Skeletal muscle satellite cell (primary cell): ENCODE measurements around the gene DDI2.

Experiments used
- H3K27me3 ChIP-seq: 2 replicates; pipeline ENCODE4 v1.7.0; 2013; ENCODE audit warnings: low read length; ENCODE audit not compliant: control insufficient read depth, insufficient read depth
- H3K36me3 ChIP-seq: 2 replicates; pipeline ENCODE4 v1.7.0; 2013; ENCODE audit warnings: mild to moderate bottlenecking, control low read depth, low read length; ENCODE audit not compliant: insufficient read depth
- H3K4me1 ChIP-seq: 2 replicates; pipeline ENCODE4 v1.7.0; 2013; ENCODE audit warnings: low read length; ENCODE audit not compliant: control insufficient read depth, insufficient read depth
- H3K4me2 ChIP-seq: 2 replicates; pipeline ENCODE4 v1.7.0; 2013; ENCODE audit warnings: mild to moderate bottlenecking, low read length
- H3K4me3 ChIP-seq: 2 replicates; pipeline ENCODE4 v1.7.0; 2013; ENCODE audit warnings: low read length
- H3K9ac ChIP-seq: 2 replicates; pipeline ENCODE4 v1.7.0; 2013; ENCODE audit warnings: mild to moderate bottlenecking, low read depth, low read length, moderate library complexity
- H3K9me3 ChIP-seq: replicated peaks from 2 replicates; pipeline ENCODE4 v1.7.0; 2013; ENCODE audit warnings: mild to moderate bottlenecking, control low read depth, low read length

Gene DDI2

DNA sequence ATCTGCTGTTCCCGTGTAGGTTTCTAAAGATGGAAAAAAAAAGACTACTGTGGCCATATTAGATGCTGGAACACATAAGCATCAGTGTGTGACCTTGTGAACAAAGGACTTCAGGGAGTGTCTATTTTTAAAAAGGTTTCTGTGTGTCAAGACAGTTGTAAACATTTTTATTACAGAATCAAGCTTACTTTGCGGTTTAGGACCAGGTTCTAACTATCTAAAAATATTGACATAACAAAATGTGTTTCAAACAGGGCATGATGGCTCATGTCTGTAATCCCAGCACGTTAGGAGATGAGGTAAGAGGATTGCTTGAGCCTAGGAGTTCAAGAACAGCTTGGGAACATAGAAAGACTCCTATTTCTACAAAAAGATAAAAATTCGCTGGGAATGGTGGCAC, 7.1 kb upstream of the DDI2 start:
- Histone ChIP-seq H3K9me3 (no peaks in the 10 kb centered on the region), H3K4me2 (no peak overlapping the region), H3K9ac (no peak overlapping the region), H3K27me3 (no peaks in the 10 kb centered on the region), H3K4me3 (no peak overlapping the region), H3K4me1 (no peaks in the 10 kb centered on the region), H3K36me3 (no peaks in the 10 kb centered on the region)

DNA sequence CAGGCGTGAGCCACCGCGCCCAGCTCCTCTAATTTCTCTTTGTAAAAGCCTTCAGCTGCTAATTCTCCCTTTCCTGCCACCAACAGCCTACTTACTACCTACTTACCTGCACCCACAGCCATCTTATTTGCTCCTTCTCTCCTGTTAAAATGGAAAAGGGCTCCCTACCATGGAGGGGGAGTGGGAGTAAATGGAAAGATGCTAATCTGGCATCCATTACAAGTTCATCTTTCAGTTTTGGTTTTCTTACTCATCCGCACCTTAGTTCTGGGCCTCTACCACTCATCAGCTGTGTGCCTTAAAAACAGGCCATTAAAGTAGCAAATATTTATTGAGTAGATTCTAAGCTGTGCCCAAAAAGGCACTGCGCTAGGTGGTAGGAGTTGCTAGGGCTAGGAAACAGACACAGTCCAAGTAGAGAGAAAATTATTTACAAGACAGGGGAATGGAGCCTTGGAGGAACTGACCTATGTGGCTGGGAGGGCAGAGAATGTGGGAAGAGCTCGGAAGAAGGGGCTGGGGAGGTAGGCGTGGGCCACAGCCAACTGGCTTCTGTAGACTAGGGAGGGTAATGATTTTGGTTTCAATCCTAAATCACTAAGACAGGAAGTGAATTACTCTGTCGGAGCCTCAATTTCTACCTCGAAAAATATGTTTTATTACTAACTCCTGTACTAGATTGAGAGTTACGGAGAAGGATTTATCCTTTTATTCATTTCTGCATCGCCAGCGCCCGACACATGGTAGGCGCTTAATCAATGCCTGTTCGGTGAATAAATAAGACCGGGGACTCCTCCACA, 685 bp upstream of the DDI2 start:
- peak overlapping the region; percentile 76 for H3K4me2 ChIP-seq
- peak overlapping the region; percentile 72 for H3K9ac ChIP-seq
- no peaks in the 10 kb centered on the region for H3K9me3 ChIP-seq
- no peaks in the 10 kb centered on the region for H3K27me3 ChIP-seq
- no peaks in the 10 kb centered on the region for H3K36me3 ChIP-seq
- H3K4me1 ChIP-seq: peaks cover 28% of the 10 kb centered on the region
- H3K4me3 ChIP-seq: peak overlapping the region; percentile 65

DNA sequence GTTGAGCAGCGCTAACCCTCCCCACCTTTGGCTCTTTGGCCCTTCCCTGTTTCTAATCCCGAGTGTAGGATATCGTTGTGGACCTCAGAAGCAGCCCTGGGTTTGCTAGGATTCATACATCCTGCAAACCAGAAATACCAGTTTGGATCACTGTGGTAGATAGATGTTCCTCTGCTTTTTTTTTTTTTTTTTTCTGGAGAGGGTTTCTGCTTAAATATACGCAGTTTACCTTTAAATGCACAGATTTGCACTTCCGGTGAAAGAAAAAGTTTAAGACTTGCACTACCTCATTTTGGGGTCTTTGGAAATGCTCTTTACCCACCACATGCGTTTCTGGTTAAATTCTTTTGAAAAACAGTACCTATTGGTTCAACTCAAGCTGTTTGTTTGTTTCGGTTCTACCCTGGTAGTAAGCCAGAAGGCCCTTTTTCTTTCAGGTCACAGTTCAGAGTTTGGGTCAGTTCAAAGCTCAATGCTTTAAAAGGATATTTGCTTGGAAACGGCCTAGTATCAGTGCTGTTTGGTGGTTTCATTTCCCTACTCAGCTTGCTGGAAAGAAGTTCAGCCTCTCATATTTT, 908 bp downstream of the DDI2 start:
- Histone ChIP-seq H3K4me1 (peaks cover 28% of the 10 kb centered on the region), H3K9ac (peak overlapping the region; percentile 97), H3K4me3 (peak overlapping the region; percentile 96), H3K36me3 (no peaks in the 10 kb centered on the region), H3K27me3 (no peaks in the 10 kb centered on the region), H3K9me3 (no peaks in the 10 kb centered on the region), H3K4me2 (peak overlapping the region; percentile 85)

DNA sequence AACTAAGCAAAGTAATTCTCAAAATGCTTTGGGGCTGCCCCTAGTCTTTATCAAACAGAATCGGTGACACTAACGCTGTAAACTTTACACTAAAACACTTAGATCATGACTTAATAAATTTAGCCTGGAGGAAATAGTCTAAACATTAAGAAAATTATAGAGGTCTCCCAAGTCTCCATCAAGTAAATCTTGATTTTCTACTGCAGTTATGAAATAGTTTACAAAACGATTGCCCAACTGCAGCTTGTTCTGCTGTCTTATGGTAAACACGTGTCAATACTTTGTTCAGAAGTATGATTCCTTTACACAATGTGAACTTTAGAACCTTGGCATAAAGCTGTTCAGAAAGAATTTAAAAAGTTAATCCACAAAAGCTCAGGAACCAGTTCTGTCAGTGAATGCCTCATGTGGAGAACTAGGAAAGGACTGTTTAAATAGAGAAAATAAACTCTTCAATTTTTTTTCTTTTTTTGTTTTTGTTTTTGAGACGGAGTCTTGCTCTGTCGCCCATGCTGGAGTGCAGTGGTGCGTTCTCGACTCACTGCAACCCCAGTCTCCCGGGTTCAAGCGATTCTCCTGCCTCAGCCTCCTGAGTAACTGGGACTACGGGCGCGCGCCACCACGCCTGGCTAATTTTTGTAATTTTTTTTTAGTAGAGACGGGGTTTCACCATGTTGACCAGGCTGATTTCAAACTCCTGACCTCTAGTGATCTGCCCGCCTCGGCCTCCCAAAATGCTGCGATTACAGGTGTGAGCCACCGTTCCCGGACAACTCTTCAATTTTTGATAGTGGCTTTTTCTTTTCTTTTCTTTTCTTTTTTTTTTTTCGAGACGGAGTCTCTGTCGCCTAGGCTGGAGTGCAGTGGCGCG, 1.6 kb downstream of the DDI2 start:
- peak overlapping the region; percentile 85 for H3K4me2 ChIP-seq
- H3K4me1 ChIP-seq: peaks cover 28% of the 10 kb centered on the region

DNA sequence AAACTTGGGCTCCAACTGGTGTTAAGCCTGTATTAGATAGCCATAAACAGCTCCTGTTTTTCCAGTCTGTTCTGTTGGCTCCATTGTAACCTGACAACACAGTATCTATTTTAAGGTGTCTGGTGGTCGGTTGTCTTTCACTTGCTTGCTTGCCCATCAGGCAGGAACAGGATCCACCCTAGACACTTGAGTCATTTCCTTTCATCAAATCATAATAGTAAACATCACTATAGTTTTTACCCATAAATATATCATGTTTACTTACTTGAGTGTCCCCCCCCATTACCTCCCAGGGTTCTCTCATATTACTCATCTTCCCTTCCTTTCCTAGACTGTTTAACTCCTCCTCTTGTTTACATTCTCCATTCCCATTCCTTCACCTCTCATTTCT, 2.9 kb downstream of the DDI2 start:
- Histone ChIP-seq H3K4me3 (peak overlapping the region; percentile 34), H3K36me3 (no peaks in the 10 kb centered on the region), H3K9ac (no peak overlapping the region), H3K4me1 (peaks cover 31% of the 10 kb centered on the region), H3K9me3 (no peaks in the 10 kb centered on the region), H3K27me3 (no peaks in the 10 kb centered on the region), H3K4me2 (peak overlapping the region; percentile 52)

More for the DNA sequence above, 1.6 kb downstream of the DDI2 start:
- no peaks in the 10 kb centered on the region for H3K9me3 ChIP-seq
- peak overlapping the region; percentile 97 for H3K9ac ChIP-seq
- peak overlapping the region; percentile 96 for H3K4me3 ChIP-seq
- no peaks in the 10 kb centered on the region for H3K27me3 ChIP-seq
- no peaks in the 10 kb centered on the region for H3K36me3 ChIP-seq

DNA sequence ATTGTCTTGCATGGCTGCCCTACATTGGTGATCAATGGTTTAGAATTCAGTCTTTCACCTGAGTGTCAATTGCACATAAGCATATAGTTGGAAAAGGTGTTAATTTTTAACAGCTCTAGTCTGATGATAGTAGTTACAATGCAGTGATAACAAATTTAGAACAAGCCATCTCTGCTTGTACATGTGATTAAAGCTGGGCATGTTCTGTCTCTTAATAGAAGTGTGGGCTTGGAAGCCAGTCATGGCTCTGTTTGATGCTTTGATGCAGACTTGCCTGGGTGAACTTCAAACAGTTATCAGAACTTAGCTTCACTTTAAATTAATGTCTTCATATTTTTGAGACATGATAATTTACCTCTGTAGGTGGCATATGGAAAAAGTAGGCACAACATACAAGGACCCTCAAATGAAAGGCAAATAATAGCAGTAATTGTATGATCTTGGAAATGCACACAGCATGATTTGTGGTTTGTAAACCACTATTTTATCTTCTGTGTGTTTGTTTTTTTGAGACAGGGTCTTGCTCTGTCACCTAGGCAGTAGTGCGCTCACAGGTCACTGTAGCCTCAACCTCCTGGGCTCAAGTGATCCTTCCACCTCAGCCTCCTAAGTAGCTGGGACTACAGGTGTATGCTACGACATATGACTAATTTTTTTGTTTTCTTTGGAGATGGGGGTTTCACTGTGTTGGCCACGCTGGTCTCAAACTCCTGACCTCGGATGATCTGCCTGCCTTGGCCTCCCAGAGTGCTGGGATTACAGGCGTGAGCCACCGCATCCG, 3.8 kb downstream of the DDI2 start:
- peak overlapping the region; percentile 52 for H3K4me2 ChIP-seq
- no peaks in the 10 kb centered on the region for H3K9me3 ChIP-seq
- H3K4me3 ChIP-seq: no peak overlapping the region
- peaks cover 31% of the 10 kb centered on the region for H3K4me1 ChIP-seq
- H3K27me3 ChIP-seq: no peaks in the 10 kb centered on the region
- H3K9ac ChIP-seq: no peak overlapping the region
- H3K36me3 ChIP-seq: peaks cover under 1% of the 10 kb centered on the region

DNA sequence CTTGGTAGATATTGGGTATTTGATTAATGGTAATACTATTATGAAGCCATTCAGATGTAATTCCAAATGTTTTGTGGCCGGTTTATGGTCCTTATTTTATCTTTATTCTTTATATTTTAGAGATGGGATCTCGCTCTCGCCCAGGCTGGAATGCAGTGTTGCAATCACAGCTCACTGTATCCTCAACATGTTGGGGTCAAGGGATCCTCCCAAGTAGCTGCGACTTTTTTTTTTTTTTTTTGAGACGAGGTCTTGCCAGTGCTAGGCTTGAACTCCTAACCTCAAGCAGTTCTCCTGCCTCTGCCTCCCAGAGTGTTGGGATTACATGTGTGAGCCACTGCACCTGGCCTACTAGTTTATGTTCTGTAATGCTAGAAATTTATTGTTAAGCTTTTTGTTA, 4.7 kb downstream of the DDI2 start:
- H3K9me3 ChIP-seq: no peaks in the 10 kb centered on the region
- H3K36me3 ChIP-seq: peaks cover 9% of the 10 kb centered on the region
- no peak overlapping the region for H3K9ac ChIP-seq
- no peaks in the 10 kb centered on the region for H3K27me3 ChIP-seq
- H3K4me3 ChIP-seq: no peak overlapping the region
- no peak overlapping the region for H3K4me2 ChIP-seq
- peaks cover 24% of the 10 kb centered on the region for H3K4me1 ChIP-seq

DNA sequence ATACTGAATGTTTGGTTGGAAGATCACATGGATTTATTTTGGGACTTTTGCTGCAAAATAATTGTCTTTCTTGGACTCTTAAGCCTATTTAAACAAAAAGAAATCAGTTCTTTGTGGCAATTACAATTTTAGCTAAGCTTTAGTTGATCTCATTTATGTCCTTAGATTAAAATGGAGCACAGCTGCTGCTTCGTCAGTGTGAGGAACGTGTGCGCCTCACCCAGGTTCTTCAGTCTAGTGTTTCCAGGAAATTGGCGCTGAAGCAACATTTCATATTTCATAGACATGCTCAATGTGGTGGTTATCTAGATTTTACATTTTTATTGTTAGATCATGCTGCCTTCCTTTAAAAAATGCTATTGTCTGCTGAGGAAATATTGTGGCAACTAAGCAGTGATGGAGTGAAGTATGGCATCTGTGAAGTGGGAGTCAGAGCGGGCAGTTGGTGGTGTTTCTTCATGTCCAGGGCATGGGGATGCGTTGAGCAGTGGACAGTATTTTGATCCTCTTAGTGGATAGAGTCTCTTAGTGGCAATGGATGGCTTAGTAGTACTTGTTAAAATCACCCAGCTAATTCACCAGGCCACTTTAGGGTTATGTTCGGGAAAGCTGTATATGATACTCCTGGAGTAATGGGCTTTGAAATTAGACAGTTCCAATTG, 5.6 kb downstream of the DDI2 start:
- no peak overlapping the region for H3K9ac ChIP-seq
- H3K27me3 ChIP-seq: no peaks in the 10 kb centered on the region
- peaks cover 16% of the 10 kb centered on the region for H3K36me3 ChIP-seq
- H3K4me2 ChIP-seq: no peak overlapping the region
- peaks cover 24% of the 10 kb centered on the region for H3K4me1 ChIP-seq
- H3K4me3 ChIP-seq: no peak overlapping the region
- no peaks in the 10 kb centered on the region for H3K9me3 ChIP-seq

DNA sequence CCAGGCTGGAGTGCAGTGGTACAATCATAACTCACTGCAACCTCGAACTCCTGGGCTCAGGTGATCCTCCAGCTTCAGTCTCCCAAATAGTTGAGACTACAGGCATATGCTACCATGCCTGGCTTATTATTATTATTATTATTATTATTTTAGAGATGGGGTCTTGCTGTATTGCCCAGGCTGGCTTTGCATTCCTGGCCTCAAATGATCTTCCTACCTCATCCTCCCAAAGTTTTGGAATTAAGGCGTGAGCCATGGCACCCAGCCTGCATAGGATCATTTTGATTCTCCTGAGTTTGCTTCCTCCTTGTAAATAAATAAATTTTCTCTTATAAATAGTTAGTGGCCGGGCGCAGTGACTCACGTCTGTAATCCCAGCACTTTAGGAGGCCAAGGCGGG, 6.2 kb downstream of the DDI2 start:
- Histone ChIP-seq H3K4me3 (no peak overlapping the region), H3K4me1 (peaks cover 24% of the 10 kb centered on the region), H3K36me3 (peaks cover 22% of the 10 kb centered on the region), H3K27me3 (no peaks in the 10 kb centered on the region), H3K9ac (no peak overlapping the region), H3K4me2 (no peak overlapping the region), H3K9me3 (no peaks in the 10 kb centered on the region)

DNA sequence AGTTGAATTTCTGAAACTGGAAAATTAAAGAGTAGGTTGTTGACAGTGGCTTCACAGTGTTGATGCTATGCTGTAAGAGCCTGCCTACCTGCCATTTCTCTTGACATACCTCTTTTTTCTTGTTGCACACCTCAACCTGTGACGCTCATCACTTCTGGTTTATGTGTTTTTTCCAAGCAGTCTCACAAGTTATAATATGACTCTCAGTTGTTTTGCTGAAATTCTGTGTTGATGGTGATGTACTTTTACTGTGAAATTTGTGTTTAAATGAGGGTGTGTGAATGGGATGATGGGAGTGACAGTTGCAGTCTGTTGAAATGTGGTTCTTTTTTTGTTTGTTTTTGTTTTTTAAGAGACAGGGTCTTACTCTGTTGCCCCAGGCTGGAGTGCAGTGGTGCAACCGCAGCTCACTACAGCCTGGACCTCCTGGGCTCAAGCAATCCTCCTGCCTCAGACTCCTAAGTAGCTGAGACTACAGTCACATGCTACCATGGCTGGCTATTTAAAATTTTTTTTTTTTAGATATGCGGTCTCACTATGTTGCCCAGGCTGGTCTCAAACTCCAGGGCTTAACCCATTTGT, 7.0 kb downstream of the DDI2 start:
- Histone ChIP-seq H3K4me3 (no peak overlapping the region), H3K27me3 (no peaks in the 10 kb centered on the region), H3K9me3 (no peaks in the 10 kb centered on the region), H3K9ac (no peak overlapping the region), H3K36me3 (peaks cover 28% of the 10 kb centered on the region), H3K4me1 (peaks cover 21% of the 10 kb centered on the region), H3K4me2 (no peak overlapping the region)
